HepG2 (cell line): ENCODE data around the gene GATD1. TPM values are rescaled to one million over a fixed set of nuclear protein-coding genes. Genes with fewer than 3 reads are reported as not detected.

Experiments used
- KAT2B ChIP-seq: fragments of 150-350 bp; IDR thresholded peaks from 2 replicates; pipeline ENCODE4 v1.6.1; 2014; ENCODE audit warnings: low read depth, low read length, borderline replicate concordance
- MYNN ChIP-seq: sonication (generic); formaldehyde crosslinking; IDR thresholded peaks from 2 replicates; pipeline ENCODE4 v1.4.0; 2020; ENCODE audit warnings: mild to moderate bottlenecking, low read depth, missing genetic modification reagents
- NR2C2 ChIP-seq: sonication (generic); formaldehyde crosslinking; IDR thresholded peaks from 2 replicates; pipeline ENCODE4 v1.4.0; 2020; ENCODE audit warnings: missing genetic modification reagents, mild to moderate bottlenecking, moderate library complexity, borderline replicate concordance
- PCBP2 ChIP-seq: fragments of 200-400 bp; formaldehyde crosslinking; optimal IDR thresholded peaks from 2 replicates; pipeline ENCODE3; 2018; ENCODE audit warnings: low read length, low read depth; ENCODE audit not compliant: poor library complexity, severe bottlenecking
- PHF8 ChIP-seq: sonication (generic); formaldehyde crosslinking; IDR thresholded peaks from 2 replicates; pipeline ENCODE4 v1.5.0; 2020; ENCODE audit warnings: missing genetic modification reagents
- SP1 ChIP-seq, 2 experiments: fragments of 450-650 bp in 1 of 2; sonication (generic) in 1 of 2; formaldehyde crosslinking in 1 of 2; IDR thresholded peaks; 2 replicates each; pipeline versions ENCODE4 v1.4.0 to v1.6.1; 2016 to 2020; ENCODE audit warnings: missing genetic modification reagents in 1 of 2
- ZNF143 ChIP-seq: sonication (generic); formaldehyde crosslinking; IDR thresholded peaks from 2 replicates; pipeline ENCODE4 v1.4.0; 2020; ENCODE audit warnings: missing genetic modification reagents
- ZNF510 ChIP-seq: sonication (generic); formaldehyde crosslinking; IDR thresholded peaks from 2 replicates; pipeline ENCODE4 v1.4.0; 2020; ENCODE audit warnings: low read depth, mild to moderate bottlenecking, missing genetic modification reagents
- ZNF776 ChIP-seq: sonication (generic); formaldehyde crosslinking; IDR thresholded peaks from 2 replicates; pipeline ENCODE4 v1.4.0; 2020; ENCODE audit warnings: mild to moderate bottlenecking, missing genetic modification reagents
- polyA plus RNA-seq, 8 experiments: library from polyadenylated mRNA; depleted of rRNA in 3 of 8; stranded (reverse) in 7 of 8; unstranded in 1 of 8; fragments of >200 nt; fragmentation: Illumina TruSeq in 4 of 8; extraction: Trizol in 4 of 8; gene quantifications; 2 replicates each; pipeline versions ENCODE4 v1.2.1 to v1.2.3, GENCODE V29; 2011 to 2016; ENCODE audit warnings: low read depth in 4 of 8, missing spikeins in 1 of 8, mixed read lengths in 1 of 8; ENCODE audit not compliant: insufficient read depth in 1 of 8
- total RNA-seq, 5 experiments: library from RNA; depleted of rRNA; stranded (reverse); fragments of >200 nt; fragmentation: Illumina TruSeq; extraction: Trizol; gene quantifications; 2 replicates each; pipeline ENCODE4 v1.2.3, GENCODE V29; 2016; ENCODE audit warnings: low read depth in 1 of 5
- TF ChIP-seq, protein P1 (sequence below): sonication (generic); formaldehyde crosslinking; IDR thresholded peaks from 2 replicates; pipeline ENCODE4 v1.5.1; 2020; ENCODE audit warnings: missing genetic modification reagents, mild to moderate bottlenecking, borderline replicate concordance
- TF ChIP-seq, protein P2 (sequence below): fragments of 450-650 bp; IDR thresholded peaks from 2 replicates; pipeline ENCODE4 v1.6.1; 2017
- TF ChIP-seq, protein P3 (sequence below): sonication (generic); formaldehyde crosslinking; IDR thresholded peaks from 2 replicates; pipeline ENCODE4 v1.9.0; 2021; ENCODE audit warnings: missing genetic modification reagents, borderline replicate concordance
- TF ChIP-seq, protein P4 (sequence below): sonication (generic); formaldehyde crosslinking; IDR thresholded peaks from 2 replicates; pipeline ENCODE4 v1.5.0; 2020; ENCODE audit warnings: missing genetic modification reagents
- TF ChIP-seq, protein P5 (sequence below): sonication (generic); formaldehyde crosslinking; IDR thresholded peaks from 2 replicates; pipeline ENCODE4 v1.4.0; 2020; ENCODE audit warnings: mild to moderate bottlenecking, low read depth, missing genetic modification reagents
- TF ChIP-seq, protein P6 (sequence below): sonication (generic); formaldehyde crosslinking; conservative IDR thresholded peaks from 2 replicates; pipeline ENCODE4 v1.4.0; 2020; ENCODE audit warnings: mild to moderate bottlenecking, missing genetic modification reagents, moderate library complexity

The GATD1 gene
- total and polyA plus RNA-seq, 2 of the 13 experiments (the other 11 are each of a cell fraction or from before 2014, with no cell fraction given): 31.3 to 60.5 TPM

DNA sequence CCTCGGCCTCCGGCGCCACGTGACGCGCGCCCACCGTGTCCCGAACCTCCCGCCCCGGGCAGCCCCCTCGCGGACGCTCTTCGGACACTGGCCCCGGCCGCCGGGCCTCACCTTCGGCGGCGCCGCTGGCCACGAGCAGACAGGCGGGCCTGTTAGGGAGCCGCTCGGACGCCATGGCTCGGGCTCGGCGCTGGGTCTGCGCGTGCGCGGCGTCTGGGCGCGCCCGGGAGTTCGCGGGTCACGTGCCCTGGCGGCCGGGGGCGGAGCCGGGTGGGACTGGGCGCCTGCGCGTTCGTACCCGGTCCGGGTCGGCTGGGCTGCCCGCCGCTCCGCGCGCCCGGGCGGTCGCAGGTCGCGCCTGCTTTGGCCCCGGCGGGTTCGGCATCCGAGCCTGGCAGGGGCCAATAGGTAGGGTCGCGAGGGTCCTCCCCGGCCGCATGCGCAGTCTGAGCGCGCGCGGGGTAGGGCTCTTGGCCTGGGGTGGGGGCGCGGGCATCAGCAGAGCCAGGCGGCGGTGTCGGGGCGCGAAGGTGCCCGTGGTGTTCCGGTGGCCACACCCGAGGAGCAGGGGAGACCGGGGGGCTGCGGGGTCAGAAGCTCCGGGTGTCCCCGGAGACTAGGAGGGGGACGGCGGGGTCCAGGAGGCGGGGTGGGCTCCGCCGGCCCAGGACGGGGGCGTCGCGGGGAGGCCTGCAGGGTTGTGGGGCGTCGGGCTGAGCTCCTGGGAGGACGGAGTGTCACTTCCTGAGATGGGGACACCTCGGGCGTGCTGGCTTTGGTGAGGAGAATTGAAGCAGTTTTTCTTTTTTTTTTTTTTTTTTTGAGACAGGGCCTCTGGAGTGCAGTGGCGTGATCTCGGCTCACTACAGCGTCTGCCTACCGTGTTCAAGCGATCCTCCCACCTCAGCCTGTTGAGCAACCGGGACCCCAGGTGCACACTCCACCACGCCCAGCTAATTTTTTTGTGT lies at the start of gene GATD1 (continued):
- TF ChIP-seq, protein P1, sequence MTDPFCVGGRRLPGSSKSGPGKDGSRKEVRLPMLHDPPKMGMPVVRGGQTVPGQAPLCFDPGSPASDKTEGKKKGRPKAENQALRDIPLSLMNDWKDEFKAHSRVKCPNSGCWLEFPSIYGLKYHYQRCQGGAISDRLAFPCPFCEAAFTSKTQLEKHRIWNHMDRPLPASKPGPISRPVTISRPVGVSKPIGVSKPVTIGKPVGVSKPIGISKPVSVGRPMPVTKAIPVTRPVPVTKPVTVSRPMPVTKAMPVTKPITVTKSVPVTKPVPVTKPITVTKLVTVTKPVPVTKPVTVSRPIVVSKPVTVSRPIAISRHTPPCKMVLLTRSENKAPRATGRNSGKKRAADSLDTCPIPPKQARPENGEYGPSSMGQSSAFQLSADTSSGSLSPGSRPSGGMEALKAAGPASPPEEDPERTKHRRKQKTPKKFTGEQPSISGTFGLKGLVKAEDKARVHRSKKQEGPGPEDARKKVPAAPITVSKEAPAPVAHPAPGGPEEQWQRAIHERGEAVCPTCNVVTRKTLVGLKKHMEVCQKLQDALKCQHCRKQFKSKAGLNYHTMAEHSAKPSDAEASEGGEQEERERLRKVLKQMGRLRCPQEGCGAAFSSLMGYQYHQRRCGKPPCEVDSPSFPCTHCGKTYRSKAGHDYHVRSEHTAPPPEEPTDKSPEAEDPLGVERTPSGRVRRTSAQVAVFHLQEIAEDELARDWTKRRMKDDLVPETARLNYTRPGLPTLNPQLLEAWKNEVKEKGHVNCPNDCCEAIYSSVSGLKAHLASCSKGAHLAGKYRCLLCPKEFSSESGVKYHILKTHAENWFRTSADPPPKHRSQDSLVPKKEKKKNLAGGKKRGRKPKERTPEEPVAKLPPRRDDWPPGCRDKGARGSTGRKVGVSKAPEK (CRISPR knock-in tag): no peak
- TF ChIP-seq SP1 (IDR thresholded peaks at IDR 0.05) (no peak), SP1 (CRISPR knock-in tag; IDR thresholded peaks at IDR 0.05) (no peak), NR2C2 (CRISPR knock-in tag) (peak; percentile 68), ZNF143 (no peak), ZNF510 (peak; percentile 41; the same call in 1 of the 2 replicates), ZNF776 (no peak), MYNN (CRISPR knock-in tag) (no peak), PHF8 (peak; percentile 76), PCBP2 (no peak), KAT2B (no peak)
- TF ChIP-seq, protein P2, sequence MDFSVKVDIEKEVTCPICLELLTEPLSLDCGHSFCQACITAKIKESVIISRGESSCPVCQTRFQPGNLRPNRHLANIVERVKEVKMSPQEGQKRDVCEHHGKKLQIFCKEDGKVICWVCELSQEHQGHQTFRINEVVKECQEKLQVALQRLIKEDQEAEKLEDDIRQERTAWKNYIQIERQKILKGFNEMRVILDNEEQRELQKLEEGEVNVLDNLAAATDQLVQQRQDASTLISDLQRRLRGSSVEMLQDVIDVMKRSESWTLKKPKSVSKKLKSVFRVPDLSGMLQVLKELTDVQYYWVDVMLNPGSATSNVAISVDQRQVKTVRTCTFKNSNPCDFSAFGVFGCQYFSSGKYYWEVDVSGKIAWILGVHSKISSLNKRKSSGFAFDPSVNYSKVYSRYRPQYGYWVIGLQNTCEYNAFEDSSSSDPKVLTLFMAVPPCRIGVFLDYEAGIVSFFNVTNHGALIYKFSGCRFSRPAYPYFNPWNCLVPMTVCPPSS: no peak
- TF ChIP-seq, protein P3, sequence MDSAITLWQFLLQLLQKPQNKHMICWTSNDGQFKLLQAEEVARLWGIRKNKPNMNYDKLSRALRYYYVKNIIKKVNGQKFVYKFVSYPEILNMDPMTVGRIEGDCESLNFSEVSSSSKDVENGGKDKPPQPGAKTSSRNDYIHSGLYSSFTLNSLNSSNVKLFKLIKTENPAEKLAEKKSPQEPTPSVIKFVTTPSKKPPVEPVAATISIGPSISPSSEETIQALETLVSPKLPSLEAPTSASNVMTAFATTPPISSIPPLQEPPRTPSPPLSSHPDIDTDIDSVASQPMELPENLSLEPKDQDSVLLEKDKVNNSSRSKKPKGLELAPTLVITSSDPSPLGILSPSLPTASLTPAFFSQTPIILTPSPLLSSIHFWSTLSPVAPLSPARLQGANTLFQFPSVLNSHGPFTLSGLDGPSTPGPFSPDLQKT (CRISPR knock-in tag): no peak
- TF ChIP-seq, protein P4, sequence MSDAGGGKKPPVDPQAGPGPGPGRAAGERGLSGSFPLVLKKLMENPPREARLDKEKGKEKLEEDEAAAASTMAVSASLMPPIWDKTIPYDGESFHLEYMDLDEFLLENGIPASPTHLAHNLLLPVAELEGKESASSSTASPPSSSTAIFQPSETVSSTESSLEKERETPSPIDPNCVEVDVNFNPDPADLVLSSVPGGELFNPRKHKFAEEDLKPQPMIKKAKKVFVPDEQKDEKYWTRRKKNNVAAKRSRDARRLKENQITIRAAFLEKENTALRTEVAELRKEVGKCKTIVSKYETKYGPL (CRISPR knock-in tag): 0 out of 2 replicates have a peak, but pooled peaks have one; percentile 40
- TF ChIP-seq, protein P5, sequence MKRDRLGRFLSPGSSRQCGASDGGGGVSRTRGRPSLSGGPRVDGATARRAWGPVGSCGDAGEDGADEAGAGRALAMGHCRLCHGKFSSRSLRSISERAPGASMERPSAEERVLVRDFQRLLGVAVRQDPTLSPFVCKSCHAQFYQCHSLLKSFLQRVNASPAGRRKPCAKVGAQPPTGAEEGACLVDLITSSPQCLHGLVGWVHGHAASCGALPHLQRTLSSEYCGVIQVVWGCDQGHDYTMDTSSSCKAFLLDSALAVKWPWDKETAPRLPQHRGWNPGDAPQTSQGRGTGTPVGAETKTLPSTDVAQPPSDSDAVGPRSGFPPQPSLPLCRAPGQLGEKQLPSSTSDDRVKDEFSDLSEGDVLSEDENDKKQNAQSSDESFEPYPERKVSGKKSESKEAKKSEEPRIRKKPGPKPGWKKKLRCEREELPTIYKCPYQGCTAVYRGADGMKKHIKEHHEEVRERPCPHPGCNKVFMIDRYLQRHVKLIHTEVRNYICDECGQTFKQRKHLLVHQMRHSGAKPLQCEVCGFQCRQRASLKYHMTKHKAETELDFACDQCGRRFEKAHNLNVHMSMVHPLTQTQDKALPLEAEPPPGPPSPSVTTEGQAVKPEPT (CRISPR knock-in tag): 0 out of 2 replicates have a peak, but pooled peaks have one; percentile 19
- TF ChIP-seq, protein P6, sequence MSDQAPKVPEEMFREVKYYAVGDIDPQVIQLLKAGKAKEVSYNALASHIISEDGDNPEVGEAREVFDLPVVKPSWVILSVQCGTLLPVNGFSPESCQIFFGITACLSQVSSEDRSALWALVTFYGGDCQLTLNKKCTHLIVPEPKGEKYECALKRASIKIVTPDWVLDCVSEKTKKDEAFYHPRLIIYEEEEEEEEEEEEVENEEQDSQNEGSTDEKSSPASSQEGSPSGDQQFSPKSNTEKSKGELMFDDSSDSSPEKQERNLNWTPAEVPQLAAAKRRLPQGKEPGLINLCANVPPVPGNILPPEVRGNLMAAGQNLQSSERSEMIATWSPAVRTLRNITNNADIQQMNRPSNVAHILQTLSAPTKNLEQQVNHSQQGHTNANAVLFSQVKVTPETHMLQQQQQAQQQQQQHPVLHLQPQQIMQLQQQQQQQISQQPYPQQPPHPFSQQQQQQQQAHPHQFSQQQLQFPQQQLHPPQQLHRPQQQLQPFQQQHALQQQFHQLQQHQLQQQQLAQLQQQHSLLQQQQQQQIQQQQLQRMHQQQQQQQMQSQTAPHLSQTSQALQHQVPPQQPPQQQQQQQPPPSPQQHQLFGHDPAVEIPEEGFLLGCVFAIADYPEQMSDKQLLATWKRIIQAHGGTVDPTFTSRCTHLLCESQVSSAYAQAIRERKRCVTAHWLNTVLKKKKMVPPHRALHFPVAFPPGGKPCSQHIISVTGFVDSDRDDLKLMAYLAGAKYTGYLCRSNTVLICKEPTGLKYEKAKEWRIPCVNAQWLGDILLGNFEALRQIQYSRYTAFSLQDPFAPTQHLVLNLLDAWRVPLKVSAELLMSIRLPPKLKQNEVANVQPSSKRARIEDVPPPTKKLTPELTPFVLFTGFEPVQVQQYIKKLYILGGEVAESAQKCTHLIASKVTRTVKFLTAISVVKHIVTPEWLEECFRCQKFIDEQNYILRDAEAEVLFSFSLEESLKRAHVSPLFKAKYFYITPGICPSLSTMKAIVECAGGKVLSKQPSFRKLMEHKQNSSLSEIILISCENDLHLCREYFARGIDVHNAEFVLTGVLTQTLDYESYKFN (CRISPR knock-in tag): no peak; the same call in 1 of the 2 replicates
